Prostate gland (tissue), 2 donors: ENCODE measurements around the gene GOLGA5.

ENCODE experiments used
- CTCF ChIP-seq, 4 experiments: fragments of 200-600 bp in 2 of 4; fragments of 450-650 bp in 2 of 4; sonication (generic) in 2 of 4; IDR thresholded peaks; 1 replicate in 3 of 4; 2 replicates in 1 of 4; pipeline ENCODE4 v1.5.1; 2016 to 2019; ENCODE audit warnings: antibody characterized with exemption in 4 of 4, mild to moderate bottlenecking in 2 of 4, moderate library complexity in 2 of 4
- POLR2A ChIP-seq: fragments of 450-650 bp; IDR thresholded peaks from one replicate; pipeline ENCODE4 v1.6.1; 2016; ENCODE audit warnings: antibody characterized with exemption, mild to moderate bottlenecking

GRCh38 chr14:92813201-92813600 lies 19.1 kb downstream of the GOLGA5 start:
- TF ChIP-seq CTCF (IDR thresholded peaks at IDR 0.05) = no peak
- TF ChIP-seq POLR2A = no peak
